ENCODE results near the gene CAPN6.

The CAPN6 gene

DNA sequence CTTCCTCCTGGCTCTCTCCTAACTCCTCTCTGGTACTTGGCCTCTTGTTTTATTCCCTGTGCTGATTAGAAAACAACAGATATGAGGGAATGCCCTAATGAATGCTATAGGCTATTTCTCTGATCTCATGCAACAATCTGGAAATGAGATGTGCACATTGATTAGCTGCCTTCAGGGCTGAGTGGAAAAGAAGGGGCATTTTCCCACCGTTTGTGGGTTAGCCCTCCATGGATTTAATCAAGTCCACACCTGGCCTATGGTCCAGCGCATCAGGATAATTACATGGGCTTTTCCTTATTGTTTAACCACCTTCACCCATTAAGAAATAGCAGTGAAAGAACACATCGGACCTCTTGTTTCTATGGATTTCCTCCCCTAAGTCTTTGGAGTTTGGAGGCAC is 70.0 kb downstream of the CAPN6 start:
- in situ Hi-C loops (cut with HindIII; ENCODE audit: low sequenced_read_pairs), result no loop called here

DNA sequence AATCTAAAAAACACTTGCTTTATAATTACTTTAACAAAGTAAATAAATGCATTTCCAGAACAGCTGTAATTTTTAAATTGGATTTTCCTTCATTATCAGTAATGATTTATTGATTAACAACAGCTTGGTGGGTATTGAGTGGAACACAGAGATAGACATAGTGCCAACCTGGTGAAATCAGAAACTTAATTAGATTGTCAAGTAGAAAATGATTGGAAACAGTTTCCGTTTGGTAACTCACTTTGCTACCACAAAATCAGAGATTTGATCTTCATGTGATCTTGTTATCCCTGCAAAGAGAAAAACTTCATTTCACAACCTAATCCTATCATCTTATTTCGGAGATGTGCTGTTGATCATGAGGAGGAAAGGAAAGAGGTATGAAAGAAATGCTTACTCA is 70.8 kb downstream of the CAPN6 start:
- in situ Hi-C loops (cut with HindIII; ENCODE audit: low sequenced_read_pairs), result no loop called here
